GM21360 (cell line): ENCODE measurements around the gene GPR160.
A peak's percentile ranks its signal among the peaks of the same experiment; 100 is the strongest.

Experiments used
- ATAC-seq: cut with Tn5 transposase; IDR thresholded peaks from one replicate; pipeline ENCODE4 v1.9.1; 2021; ENCODE audit warnings: mild to moderate bottlenecking, moderate library complexity; ENCODE audit not compliant: unreplicated experiment

The GPR160 gene

GRCh38 chr3:170027233-170028102 lies 10.3 kb upstream of the GPR160 start:
- no peak for ATAC-seq

DNA sequence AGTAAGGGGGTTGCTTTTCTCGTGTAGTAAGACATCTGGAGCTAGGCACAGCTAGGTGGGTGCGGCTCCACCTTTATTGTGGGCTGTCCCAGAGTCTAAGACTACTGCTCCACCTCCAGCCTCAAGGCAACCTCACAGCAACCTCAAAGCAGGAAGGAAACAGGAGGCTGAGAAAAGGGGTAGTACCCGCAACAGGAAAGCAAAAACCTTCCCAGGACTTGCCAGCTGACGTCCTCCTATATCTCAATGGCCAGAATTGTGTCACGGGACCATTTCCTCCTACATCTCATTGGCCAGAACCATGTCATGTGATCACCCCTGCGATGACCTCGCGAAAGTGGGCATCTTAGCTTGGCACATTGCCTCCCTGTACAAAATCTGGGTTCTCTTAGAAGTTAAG lies 4.3 kb upstream of the GPR160 start:
- ATAC-seq, result no peak

DNA sequence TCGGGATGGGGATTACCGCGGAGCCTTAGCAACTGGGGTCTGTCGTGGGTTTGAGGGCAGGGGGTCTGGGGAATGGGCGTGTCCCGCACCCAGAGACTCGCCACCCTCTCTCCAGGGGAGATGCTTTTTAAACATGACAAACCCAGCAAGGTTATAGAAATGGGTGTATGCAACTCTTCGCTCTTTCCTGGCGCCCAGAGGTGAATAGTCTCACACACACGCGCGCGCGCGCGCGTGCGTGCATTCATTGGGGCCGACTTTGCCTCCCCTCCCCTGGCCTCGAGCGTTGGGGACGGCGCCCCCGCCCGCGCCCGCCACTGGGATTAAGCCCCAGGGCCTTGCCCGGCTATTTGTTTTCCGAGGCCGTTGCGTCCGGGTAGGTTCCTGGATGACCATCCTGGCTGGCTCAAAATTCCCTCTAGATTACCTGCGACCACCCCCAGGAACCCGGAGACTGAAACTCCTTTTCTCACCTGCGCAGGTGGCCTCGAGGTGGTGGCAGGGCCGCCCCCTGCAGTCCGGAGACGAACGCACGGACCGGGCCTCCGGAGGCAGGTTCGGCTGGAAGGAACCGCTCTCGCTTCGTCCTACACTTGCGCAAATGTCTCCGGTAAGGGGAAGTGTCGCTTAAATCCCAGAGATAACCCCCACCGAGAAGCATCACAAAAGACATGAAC lies 777 bp downstream of the GPR160 start:
- peak; percentile 8 for ATAC-seq

GRCh38 chr3:170040418-170040817 lies 2.6 kb downstream of the GPR160 start:
- ATAC-seq, result no peak

- ATAC-seq, result no peak
These were observed 5.7 kb downstream of the GPR160 start for GRCh38 chr3:170043506-170043905.

- no peak for ATAC-seq
These were observed 6.5 kb downstream of the GPR160 start for GRCh38 chr3:170044271-170044670.

DNA sequence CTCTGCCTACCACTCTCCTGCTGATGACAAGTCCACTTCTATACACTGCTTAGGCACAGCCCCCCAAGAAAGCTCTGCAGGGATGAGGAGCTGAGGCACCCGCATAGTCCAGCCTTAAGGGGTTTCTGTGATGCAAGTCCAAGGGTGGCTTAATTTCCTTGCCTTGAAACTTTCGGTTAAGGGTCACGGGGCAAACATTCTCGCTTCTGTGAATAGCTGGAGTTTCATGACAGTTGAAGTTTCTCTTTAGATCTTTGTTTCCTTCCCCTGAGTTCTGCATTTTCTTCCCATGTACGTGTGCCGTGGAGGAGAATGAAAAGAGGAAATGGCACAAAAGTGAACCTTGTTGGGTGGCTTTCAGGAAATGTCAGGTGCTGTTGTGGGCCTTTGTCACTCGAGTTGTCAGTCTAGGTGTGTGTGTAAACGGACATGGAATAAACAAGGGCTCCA lies 7.0 kb downstream of the GPR160 start:
- peak; percentile 76 for ATAC-seq

- ATAC-seq, result no peak
These were observed 8.7 kb downstream of the GPR160 start for GRCh38 chr3:170046269-170047132.

GRCh38 chr3:170047133-170047404 lies 9.3 kb downstream of the GPR160 start:
- ATAC-seq, result no peak

GRCh38 chr3:170049146-170050000 lies 11.6 kb downstream of the GPR160 start:
- ATAC-seq, result no peak

DNA sequence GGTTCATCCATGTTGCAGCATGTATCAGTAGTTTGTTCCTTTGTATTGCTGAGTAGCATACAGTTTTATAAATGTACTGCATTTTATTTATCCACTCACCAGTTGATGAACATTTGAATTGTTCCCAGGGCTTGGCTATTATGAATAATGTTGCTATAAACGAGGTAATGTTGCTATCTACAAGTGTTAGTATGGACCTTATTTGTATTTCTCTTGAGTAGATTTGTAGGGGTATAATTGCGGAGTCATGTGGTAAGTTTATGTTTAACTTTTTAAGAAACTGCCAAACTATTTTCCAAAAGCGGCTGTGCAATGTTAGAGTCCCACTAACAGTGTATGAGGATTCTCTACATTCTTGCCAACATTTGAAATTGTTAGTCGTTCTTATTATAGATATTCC lies 13.0 kb downstream of the GPR160 start:
- no peak for ATAC-seq

- no peak for ATAC-seq
These were observed 14.6 kb downstream of the GPR160 start for GRCh38 chr3:170052398-170052797.

DNA sequence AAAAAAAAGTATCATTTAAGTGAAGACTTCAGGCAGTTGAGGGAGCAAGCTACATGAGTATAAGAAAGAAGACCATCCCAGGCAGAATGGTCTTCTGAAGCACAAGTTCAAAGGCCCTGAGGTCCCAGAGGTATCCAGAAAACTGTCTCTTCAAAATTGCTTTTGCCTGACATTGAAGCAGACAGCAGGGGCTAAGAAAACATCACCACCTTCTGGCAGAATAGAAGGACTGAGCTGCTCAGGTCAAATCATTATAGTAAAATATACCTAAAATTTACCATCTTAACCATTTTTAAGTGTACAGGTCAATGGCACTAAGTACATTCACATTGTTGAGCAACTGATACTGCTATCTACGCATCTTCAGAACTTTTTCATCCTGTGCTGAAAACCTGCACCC lies 16.4 kb downstream of the GPR160 start:
- ATAC-seq, result no peak

GRCh38 chr3:170055209-170055608 lies 17.4 kb downstream of the GPR160 start:
- peak; percentile 69 for ATAC-seq

DNA sequence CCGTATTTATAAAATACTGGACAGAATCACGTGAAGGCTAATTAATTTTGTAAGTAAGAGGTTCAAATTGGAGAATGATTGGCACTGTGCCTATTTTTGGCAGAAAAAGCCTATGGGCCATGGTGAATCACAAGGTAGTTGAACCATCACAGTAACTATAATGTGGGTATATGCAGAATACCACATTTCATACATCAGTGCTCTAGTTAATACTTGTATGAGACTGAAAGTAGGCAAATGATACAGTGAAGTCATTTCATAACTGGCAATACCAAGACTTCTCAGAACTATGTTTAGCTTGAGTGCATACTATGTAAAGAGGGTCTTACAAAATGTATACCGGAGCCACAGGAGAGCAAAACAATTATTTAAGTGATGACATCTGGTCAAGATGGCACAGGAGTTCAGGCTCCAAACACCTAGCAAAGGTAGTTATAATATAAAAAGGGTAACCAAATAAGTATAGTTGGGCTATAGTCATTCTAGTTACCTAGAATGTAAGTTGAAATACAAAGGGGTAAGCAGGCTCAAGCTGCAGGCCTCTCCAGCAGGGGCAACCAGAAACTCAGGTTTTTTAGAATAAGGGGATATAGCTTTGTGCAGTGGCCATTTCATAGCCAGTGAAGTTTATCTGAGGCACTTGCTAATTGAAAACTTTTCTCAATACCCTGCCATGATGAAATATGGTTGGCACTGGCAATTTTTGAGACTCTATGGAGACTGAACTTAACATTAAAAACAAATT lies 19.1 kb downstream of the GPR160 start:
- ATAC-seq, result peak; percentile 84

- ATAC-seq, result no peak
These were observed 19.8 kb downstream of the GPR160 start for GRCh38 chr3:170057550-170057949.

- ATAC-seq, result no peak
These were observed 20.3 kb downstream of the GPR160 start for GRCh38 chr3:170058127-170058526.

DNA sequence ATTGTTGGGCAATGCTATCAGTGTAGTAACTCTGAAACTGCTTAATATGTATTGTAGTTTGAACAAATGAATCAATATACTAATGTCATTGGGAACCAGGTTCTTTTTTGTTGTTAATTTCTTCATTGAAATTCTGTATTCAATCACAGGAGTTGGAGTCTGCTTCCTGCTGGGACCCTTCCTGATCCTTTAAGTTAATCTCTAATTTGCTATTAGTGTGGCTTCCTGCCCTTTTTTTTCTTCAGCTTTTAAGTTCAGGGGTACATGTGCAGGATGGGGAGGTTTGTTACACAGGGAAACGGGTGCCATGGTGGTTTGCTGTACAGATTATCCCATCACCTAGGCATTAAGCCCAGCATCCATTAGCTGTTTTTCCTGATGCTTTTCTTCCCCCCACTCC lies 21.7 kb downstream of the GPR160 start:
- ATAC-seq, result no peak

GRCh38 chr3:170062068-170062467 lies 24.3 kb downstream of the GPR160 start:
- ATAC-seq, result no peak

GRCh38 chr3:170062769-170063168 lies 25.0 kb downstream of the GPR160 start:
- no peak for ATAC-seq
